ENCODE results near the gene RAB4B. TPM values are rescaled to one million over a fixed set of nuclear protein-coding genes. Genes with fewer than 3 reads are reported as not detected.
A peak's percentile ranks its signal among the peaks of the same experiment; 100 is the strongest.

The RAB4B gene
- total RNA-seq, 8 experiments from 2014 or later, result 14.5 to 23.0 (median 19.4) TPM

GRCh38 chr19:40804783-40805242 lies 26.8 kb downstream of the RAB4B start:
- 67 to 100% (median 93%) methylated on average over 1 to 7 of the region's 7 CpGs; no CpG with 5 or more reads in 4 of the 10 experiments for WGBS, 10 experiments
- Histone ChIP-seq H3K4me1 (replicated peaks in 1 of 2) (peaks cover 66 to 69% of the 10 kb centered on the region in 2 donors), H3K4me3 (no peak overlapping the region), H3K27ac (no peak overlapping the region)
- in situ Hi-C loops (cut with MboI; ENCODE audit: low pct_unique_long_range_greater_than_20kb in 2 of 9, low sequenced_read_pairs in 9 of 9, unreplicated experiment in 9 of 9), result loop anchor here in 5 of 9 experiments (25.0 kb wide), 1 partner anchor 143 kb away; no protein-coding TSS in a partner anchor
- no peak for ATAC-seq (replicated peaks in 6 of 8)

- ATAC-seq (replicated peaks in 6 of 8), result no peak
- Histone ChIP-seq H3K27ac (no peak overlapping the region), H3K4me1 (replicated peaks in 1 of 2) (peaks cover 62 to 66% of the 10 kb centered on the region in 2 donors), H3K4me3 (no peak overlapping the region)
- WGBS, 10 experiments, result 87 to 100% (median 100%) methylated on average over 1 to 2 of the region's 2 CpGs; no CpG with 5 or more reads in 6 of the 10 experiments
- in situ Hi-C loops (cut with MboI; ENCODE audit: low pct_unique_long_range_greater_than_20kb in 2 of 9, low sequenced_read_pairs in 9 of 9, unreplicated experiment in 9 of 9), result loop anchor here in 5 of 9 experiments (25.0 kb wide), 1 partner anchor 143 kb away; no protein-coding TSS in a partner anchor
Measured at GRCh38 chr19:40805258-40805868, 27.3 kb downstream of the RAB4B start.

GRCh38 chr19:40806423-40807146 lies 28.5 kb downstream of the RAB4B start:
- peak; percentile 58 to 84 (median 80) for ATAC-seq (replicated peaks in 6 of 8)
- Histone ChIP-seq H3K27ac (peak overlapping the region; percentile 56 to 63), H3K4me3 (peak overlapping the region; percentile 7 to 17 (median 15)), H3K4me1 (replicated peaks in 1 of 2) (peaks cover 54 to 56% of the 10 kb centered on the region in 2 donors)
- 16 to 70% methylated on average over 2 to 10 of the region's 26 CpGs; no CpG with 5 or more reads in 8 of the 10 experiments for WGBS, 10 experiments
- in situ Hi-C loops (cut with MboI; ENCODE audit: low pct_unique_long_range_greater_than_20kb in 2 of 9, low sequenced_read_pairs in 9 of 9, unreplicated experiment in 9 of 9), result loop anchor here in 5 of 9 experiments (25.0 kb wide), 1 partner anchor 144 kb away; no protein-coding TSS in a partner anchor

- peaks cover 52 to 56% of the 10 kb centered on the region in 2 donors for H3K4me1 ChIP-seq (replicated peaks in 1 of 2)
- ATAC-seq (replicated peaks in 6 of 8), result no peak
- peak overlapping the region in 3 of 5 donors; percentile 5 to 10 (median 5) for H3K4me3 ChIP-seq
- WGBS, 10 experiments, result 20 to 100% (median 67%) methylated on average over 1 to 9 of the region's 18 CpGs; no CpG with 5 or more reads in 6 of the 10 experiments
- in situ Hi-C loops (cut with MboI; ENCODE audit: low pct_unique_long_range_greater_than_20kb in 2 of 9, low sequenced_read_pairs in 9 of 9, unreplicated experiment in 9 of 9), result loop anchor here in 5 of 9 experiments (25.0 kb wide), 1 partner anchor 145 kb away; no protein-coding TSS in a partner anchor
- H3K27ac ChIP-seq, result peak overlapping the region in 1 of 2 donors; percentile 63
Measured at GRCh38 chr19:40807147-40808020, 29.3 kb downstream of the RAB4B start.

GRCh38 chr19:40808021-40808325 lies 29.9 kb downstream of the RAB4B start:
- Histone ChIP-seq H3K4me3 (no peak overlapping the region), H3K4me1 (replicated peaks in 1 of 2) (peaks cover 46 to 50% of the 10 kb centered on the region in 2 donors), H3K27ac (no peak overlapping the region)
- in situ Hi-C loops (cut with MboI; ENCODE audit: low pct_unique_long_range_greater_than_20kb in 2 of 9, low sequenced_read_pairs in 9 of 9, unreplicated experiment in 9 of 9), result loop anchor here in 5 of 9 experiments (25.0 kb wide), 1 partner anchor 146 kb away; no protein-coding TSS in a partner anchor
- 40 to 83% methylated on average over 1 to 2 of the region's 2 CpGs; no CpG with 5 or more reads in 8 of the 10 experiments for WGBS, 10 experiments
- no peak for ATAC-seq (replicated peaks in 6 of 8)

GRCh38 chr19:40808497-40808896 lies 30.4 kb downstream of the RAB4B start:
- no peak overlapping the region for H3K4me3 ChIP-seq
- peaks cover 41 to 44% of the 10 kb centered on the region in 2 donors for H3K4me1 ChIP-seq (replicated peaks in 1 of 2)
- WGBS, 10 experiments, result 38 to 100% methylated on average over 1 to 2 of the region's 5 CpGs; no CpG with 5 or more reads in 8 of the 10 experiments
- H3K27ac ChIP-seq, result no peak overlapping the region
- no peak for ATAC-seq (replicated peaks in 6 of 8)
- in situ Hi-C loops (cut with MboI; ENCODE audit: low pct_unique_long_range_greater_than_20kb in 2 of 9, low sequenced_read_pairs in 9 of 9, unreplicated experiment in 9 of 9), result loop anchor here in 5 of 9 experiments (25.0 kb wide), 1 partner anchor 146 kb away; no protein-coding TSS in a partner anchor

GRCh38 chr19:40809358-40810086 lies 31.5 kb downstream of the RAB4B start:
- no peak for ATAC-seq (replicated peaks in 6 of 8)
- Histone ChIP-seq H3K4me3 (no peak overlapping the region), H3K27ac (no peak overlapping the region), H3K4me1 (replicated peaks in 1 of 2) (peaks cover 31 to 34% of the 10 kb centered on the region in 2 donors)
- WGBS, 10 experiments, result 89 to 96% (median 93%) methylated on average over 3 to 22 of the region's 39 CpGs; no CpG with 5 or more reads in 6 of the 10 experiments
- in situ Hi-C loops (cut with MboI; ENCODE audit: low pct_unique_long_range_greater_than_20kb in 2 of 9, low sequenced_read_pairs in 9 of 9, unreplicated experiment in 9 of 9), result loop anchor here in 5 of 9 experiments (25.0 kb wide), 1 partner anchor 147 kb away; no protein-coding TSS in a partner anchor

GRCh38 chr19:40810160-40810559 lies 32.1 kb downstream of the RAB4B start:
- 40 to 100% (median 73%) methylated on average over 1 to 3 of the region's 14 CpGs; no CpG with 5 or more reads in 5 of the 10 experiments for WGBS, 10 experiments
- H3K4me1 ChIP-seq (replicated peaks in 1 of 2), result peaks cover 25 to 29% of the 10 kb centered on the region in 2 donors
- no peak overlapping the region for H3K27ac ChIP-seq
- H3K4me3 ChIP-seq, result peak overlapping the region in 4 of 5 donors; percentile 39 to 45 (median 42)
- ATAC-seq (replicated peaks in 6 of 8), result no peak
- in situ Hi-C loops (cut with MboI; ENCODE audit: low pct_unique_long_range_greater_than_20kb in 2 of 9, low sequenced_read_pairs in 9 of 9, unreplicated experiment in 9 of 9), result loop anchor here in 5 of 9 experiments (25.0 kb wide), 1 partner anchor 148 kb away; no protein-coding TSS in a partner anchor

- 0% methylated on average over 2 to 7 of the region's 65 CpGs; no CpG with 5 or more reads in 8 of the 10 experiments for WGBS, 10 experiments
- peaks cover 22 to 24% of the 10 kb centered on the region in 2 donors for H3K4me1 ChIP-seq (replicated peaks in 1 of 2)
- H3K4me3 ChIP-seq, result peak overlapping the region; percentile 33 to 45 (median 41)
- in situ Hi-C loops (cut with MboI; ENCODE audit: low pct_unique_long_range_greater_than_20kb in 2 of 9, low sequenced_read_pairs in 9 of 9, unreplicated experiment in 9 of 9), result loop anchor here in 5 of 9 experiments (25.0 kb wide), 1 partner anchor 149 kb away; no protein-coding TSS in a partner anchor
- ATAC-seq (replicated peaks in 6 of 8), result peak; percentile 57 to 79 (median 76)
- peak overlapping the region in 1 of 2 donors; percentile 59 for H3K27ac ChIP-seq
Measured at GRCh38 chr19:40810649-40811408, 32.8 kb downstream of the RAB4B start.

- peak overlapping the region in 1 of 2 donors; percentile 59 for H3K27ac ChIP-seq
- peaks cover 14 to 17% of the 10 kb centered on the region in 2 donors for H3K4me1 ChIP-seq (replicated peaks in 1 of 2)
- ATAC-seq (replicated peaks in 6 of 8), result no peak
- in situ Hi-C loops (cut with MboI; ENCODE audit: low pct_unique_long_range_greater_than_20kb in 2 of 9, low sequenced_read_pairs in 9 of 9, unreplicated experiment in 9 of 9), result loop anchor here in 5 of 9 experiments (25.0 kb wide), 1 partner anchor 149 kb away; no protein-coding TSS in a partner anchor
- H3K4me3 ChIP-seq, result peak overlapping the region; percentile 33 to 45 (median 41)
- 13 to 42% methylated on average over 3 of the region's 35 CpGs; no CpG with 5 or more reads in 8 of the 10 experiments for WGBS, 10 experiments
Measured at GRCh38 chr19:40811478-40812341, 33.7 kb downstream of the RAB4B start.

Data from motor neuron (in vitro differentiated cells).